Vagina (tissue), 2 donors: ENCODE results near the gene TASP1.

ENCODE experiments used
- POLR2A ChIP-seq, 2 donors: fragments of 450-650 bp; IDR thresholded peaks; one replicate each; pipeline ENCODE4 v1.6.1; 2017; ENCODE audit warnings: antibody characterized with exemption in 2 of 2, mild to moderate bottlenecking in 2 of 2, moderate library complexity in 2 of 2
- POLR2AphosphoS5 ChIP-seq, 2 donors: sonication (generic); formaldehyde crosslinking; IDR thresholded peaks; one replicate each; pipeline ENCODE4 v1.9.0; 2017; ENCODE audit warnings: antibody characterized with exemption in 2 of 2, mild to moderate bottlenecking in 2 of 2, low read depth in 1 of 2; ENCODE audit not compliant: insufficient read depth in 1 of 2
- TF ChIP-seq, protein P1 (sequence below), 3 experiments: fragments of 450-650 bp in 2 of 3; fragments of 200-600 bp in 1 of 3; sonication (generic) in 1 of 3; IDR thresholded peaks; one replicate each; pipeline ENCODE4 v1.5.1; 2017 to 2019; ENCODE audit warnings: antibody characterized with exemption in 3 of 3, mild to moderate bottlenecking in 2 of 3, moderate library complexity in 2 of 3

DNA sequence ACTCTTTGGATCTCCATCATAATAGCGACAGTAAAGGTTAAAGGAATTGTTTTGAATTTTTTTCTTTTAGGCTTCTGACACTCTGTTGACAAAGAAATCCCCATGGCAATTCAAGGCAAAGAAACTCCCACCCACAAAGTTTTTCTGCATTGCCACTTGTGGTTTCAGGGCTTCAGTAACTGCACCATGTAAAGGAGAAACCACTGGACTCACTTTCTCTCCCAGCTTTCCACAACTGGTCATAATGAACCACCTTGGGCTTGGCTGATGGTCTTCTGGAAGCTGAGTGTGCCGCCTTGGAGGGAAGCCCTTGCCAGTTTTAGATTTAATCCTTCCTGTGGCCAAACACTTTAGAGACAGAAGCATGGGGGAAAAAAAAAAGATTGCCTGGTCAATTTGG, 254.6 kb downstream of the TASP1 start:
- TF ChIP-seq, protein P1, sequence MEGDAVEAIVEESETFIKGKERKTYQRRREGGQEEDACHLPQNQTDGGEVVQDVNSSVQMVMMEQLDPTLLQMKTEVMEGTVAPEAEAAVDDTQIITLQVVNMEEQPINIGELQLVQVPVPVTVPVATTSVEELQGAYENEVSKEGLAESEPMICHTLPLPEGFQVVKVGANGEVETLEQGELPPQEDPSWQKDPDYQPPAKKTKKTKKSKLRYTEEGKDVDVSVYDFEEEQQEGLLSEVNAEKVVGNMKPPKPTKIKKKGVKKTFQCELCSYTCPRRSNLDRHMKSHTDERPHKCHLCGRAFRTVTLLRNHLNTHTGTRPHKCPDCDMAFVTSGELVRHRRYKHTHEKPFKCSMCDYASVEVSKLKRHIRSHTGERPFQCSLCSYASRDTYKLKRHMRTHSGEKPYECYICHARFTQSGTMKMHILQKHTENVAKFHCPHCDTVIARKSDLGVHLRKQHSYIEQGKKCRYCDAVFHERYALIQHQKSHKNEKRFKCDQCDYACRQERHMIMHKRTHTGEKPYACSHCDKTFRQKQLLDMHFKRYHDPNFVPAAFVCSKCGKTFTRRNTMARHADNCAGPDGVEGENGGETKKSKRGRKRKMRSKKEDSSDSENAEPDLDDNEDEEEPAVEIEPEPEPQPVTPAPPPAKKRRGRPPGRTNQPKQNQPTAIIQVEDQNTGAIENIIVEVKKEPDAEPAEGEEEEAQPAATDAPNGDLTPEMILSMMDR (IDR thresholded peaks at IDR 0.05): no peak
- TF ChIP-seq POLR2A (IDR thresholded peaks at IDR 0.05): no peak
- TF ChIP-seq POLR2AphosphoS5 (IDR thresholded peaks at IDR 0.05; ENCODE audit: insufficient read depth in 1 of 2, low read depth in 1 of 2): no peak
